Lung (tissue), 12 donors: Measurements from ENCODE around the gene MSH2. TPM values are rescaled to one million over a fixed set of nuclear protein-coding genes. Genes with fewer than 3 reads are reported as not detected.
"Not testable (repeated sequence)": the region's sequence is repeated elsewhere in the genome, so short reads cannot be mapped to it uniquely, and the experiment has no call there.

Experiments
- ATAC-seq: fragments of 200-7000 bp; cut with Tn5 transposase; one replicate; pipeline ENCODE4 v1.9.1; 2020; ENCODE audit warnings: moderate number of reproducible peaks; ENCODE audit not compliant: insufficient read depth, low FRiP score
- DNase-seq, 3 donors: peaks; one replicate each; pipeline ENCODE4 v3.0.0-alpha.2; 2013 to 2017
- H3K27ac ChIP-seq, 2 donors: one replicate each; pipeline ENCODE4 v1.5.1; 2013; ENCODE audit warnings: mild to moderate bottlenecking in 2 of 2, moderate library complexity in 2 of 2, control low read depth in 1 of 2, inconsistent platforms in 1 of 2, low read depth in 1 of 2, low read length in 1 of 2
- H3K27me3 ChIP-seq, 3 donors: one replicate each; pipeline ENCODE4 v1.5.1; 2013; ENCODE audit warnings: low read length in 2 of 3; ENCODE audit not compliant: control insufficient read depth in 3 of 3, insufficient read depth in 3 of 3
- H3K36me3 ChIP-seq, 4 donors: one replicate each; pipeline ENCODE4 v1.5.1; 2013; ENCODE audit warnings: low read length in 4 of 4, mild to moderate bottlenecking in 1 of 4, moderate library complexity in 1 of 4; ENCODE audit not compliant: control insufficient read depth in 4 of 4, insufficient read depth in 4 of 4
- H3K4me1 ChIP-seq, 5 donors: one replicate each; pipeline ENCODE4 v1.5.1; 2013; ENCODE audit warnings: low read length in 5 of 5, mild to moderate bottlenecking in 2 of 5, moderate library complexity in 1 of 5; ENCODE audit not compliant: control insufficient read depth in 5 of 5, insufficient read depth in 5 of 5
- H3K4me3 ChIP-seq: one replicate; pipeline ENCODE4 v1.5.1; 2013; ENCODE audit warnings: mild to moderate bottlenecking, control low read depth, moderate library complexity
- H3K9ac ChIP-seq, 2 donors: one replicate each; pipeline ENCODE4 v1.5.1; 2013; ENCODE audit warnings: low read length in 2 of 2, control low read depth in 1 of 2; ENCODE audit not compliant: insufficient read depth in 1 of 2
- H3K9me3 ChIP-seq, 4 donors: one replicate each; pipeline ENCODE4 v1.5.1; 2013; ENCODE audit warnings: low read length in 3 of 4, mild to moderate bottlenecking in 1 of 4, moderate library complexity in 1 of 4; ENCODE audit not compliant: control insufficient read depth in 4 of 4, insufficient read depth in 3 of 4
- WGBS, 2 donors: extraction: QIAGEN DNeasy Blood & Tissue Kit; methylation state at CpG; one replicate each; pipeline ENCODE4 v1.1.7; 2013; 5-methylcytosine and 5-hydroxymethylcytosine counted together
- polyA plus RNA-seq, 2 donors: library from polyadenylated mRNA; stranded (reverse); fragments of 200-250 nt; gene quantifications; one replicate each; pipeline ENCODE4 v1.2.1, GENCODE V29; 2013
- total RNA-seq, 2 donors: library from RNA; depleted of rRNA in 1 of 2; stranded (reverse); fragments of >200 nt in 1 of 2; gene quantifications; one replicate each; pipeline ENCODE4 v1.2.1, GENCODE V29; 2014 to 2021
- TF ChIP-seq, protein P1 (sequence below): IDR thresholded peaks from 2 replicates; pipeline ENCODE4 v1.5.1; 2012; ENCODE audit warnings: mild to moderate bottlenecking; ENCODE audit errors: control extremely low read depth, extremely low read depth
- donor health status: control.
- donor health status: control.
- donor health status: Bipolar disorder and iron deficiency.
- donor health status: healthy.
- donor health status: DM: yes; HTN: yes; CAD: no.

The MSH2 gene
- total and polyA plus RNA-seq, 4 donors = 6.4 to 44.9 (median 10.5) TPM

DNA sequence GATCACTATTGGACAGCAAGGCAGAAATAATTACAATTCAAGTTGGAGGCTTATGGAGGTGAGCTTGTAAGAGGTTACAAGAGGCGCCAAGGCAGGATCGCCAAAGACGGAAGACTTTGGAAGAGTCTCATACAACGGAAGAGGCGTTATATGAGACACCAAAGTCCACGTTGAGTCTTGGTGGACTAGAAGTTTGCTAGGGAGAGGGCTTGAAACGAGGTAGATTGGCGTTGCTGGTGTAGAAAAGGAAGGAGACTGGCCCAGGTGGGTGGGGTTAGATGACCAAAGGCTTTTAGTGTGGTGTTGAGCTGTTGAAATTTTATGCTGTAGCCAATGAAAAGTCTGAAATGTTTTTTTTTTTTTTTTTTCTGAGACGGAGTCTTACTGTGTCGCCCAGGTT, 1.4 kb downstream of the MSH2 start:
- TF ChIP-seq, protein P1, sequence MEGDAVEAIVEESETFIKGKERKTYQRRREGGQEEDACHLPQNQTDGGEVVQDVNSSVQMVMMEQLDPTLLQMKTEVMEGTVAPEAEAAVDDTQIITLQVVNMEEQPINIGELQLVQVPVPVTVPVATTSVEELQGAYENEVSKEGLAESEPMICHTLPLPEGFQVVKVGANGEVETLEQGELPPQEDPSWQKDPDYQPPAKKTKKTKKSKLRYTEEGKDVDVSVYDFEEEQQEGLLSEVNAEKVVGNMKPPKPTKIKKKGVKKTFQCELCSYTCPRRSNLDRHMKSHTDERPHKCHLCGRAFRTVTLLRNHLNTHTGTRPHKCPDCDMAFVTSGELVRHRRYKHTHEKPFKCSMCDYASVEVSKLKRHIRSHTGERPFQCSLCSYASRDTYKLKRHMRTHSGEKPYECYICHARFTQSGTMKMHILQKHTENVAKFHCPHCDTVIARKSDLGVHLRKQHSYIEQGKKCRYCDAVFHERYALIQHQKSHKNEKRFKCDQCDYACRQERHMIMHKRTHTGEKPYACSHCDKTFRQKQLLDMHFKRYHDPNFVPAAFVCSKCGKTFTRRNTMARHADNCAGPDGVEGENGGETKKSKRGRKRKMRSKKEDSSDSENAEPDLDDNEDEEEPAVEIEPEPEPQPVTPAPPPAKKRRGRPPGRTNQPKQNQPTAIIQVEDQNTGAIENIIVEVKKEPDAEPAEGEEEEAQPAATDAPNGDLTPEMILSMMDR = no peak
- H3K9ac ChIP-seq = peak overlapping the region in 1 of 2 donors; percentile 89
- peaks cover 0 to 16% (median 5%) of the 10 kb centered on the region in 5 donors for H3K4me1 ChIP-seq
- H3K4me3 ChIP-seq = no peak overlapping the region
- WGBS, 2 donors = 67 to 76% methylated on average over 10 of the region's 10 CpGs
- no peaks in the 10 kb centered on the region for H3K27me3 ChIP-seq
- no peak overlapping the region for H3K27ac ChIP-seq
- H3K36me3 ChIP-seq = peaks cover 0 to 5% (median 0%) of the 10 kb centered on the region in 4 donors
- no peaks in the 10 kb centered on the region for H3K9me3 ChIP-seq
- ATAC-seq = no peak
- DNase-seq = peak in 1 of 3 donors; percentile 4

DNA sequence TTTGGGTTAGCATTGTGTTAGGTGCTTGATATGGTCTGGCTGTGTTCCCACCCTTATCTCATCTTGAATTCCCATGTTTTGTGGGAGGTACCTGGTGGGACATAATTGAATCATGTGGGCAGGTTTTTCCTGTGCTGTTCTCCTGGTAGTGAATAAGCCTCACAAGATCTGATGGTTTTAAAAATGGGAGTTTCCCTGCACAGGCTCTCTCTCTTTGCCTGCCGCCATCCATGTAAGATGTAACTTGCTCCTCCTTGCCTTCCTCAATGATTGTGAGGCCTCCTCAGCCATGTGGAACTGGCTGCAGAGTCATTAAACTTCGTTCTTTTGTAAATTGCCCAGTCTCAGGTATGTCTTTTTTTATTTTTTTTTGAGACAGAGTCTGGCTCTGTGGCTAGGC, 2.8 kb downstream of the MSH2 start:
- no peak overlapping the region for H3K9ac ChIP-seq
- H3K9me3 ChIP-seq = no peaks in the 10 kb centered on the region
- H3K27ac ChIP-seq = no peak overlapping the region
- peaks cover 0 to 5% (median 3%) of the 10 kb centered on the region in 4 donors for H3K36me3 ChIP-seq
- no peak for DNase-seq
- 96 to 98% methylated on average over 2 of the region's 2 CpGs for WGBS, 2 donors
- no peak for ATAC-seq
- no peak overlapping the region for H3K4me3 ChIP-seq
- TF ChIP-seq, protein P1 = no peak
- H3K4me1 ChIP-seq = peaks cover 0 to 16% (median 5%) of the 10 kb centered on the region in 5 donors
- no peaks in the 10 kb centered on the region for H3K27me3 ChIP-seq

DNA sequence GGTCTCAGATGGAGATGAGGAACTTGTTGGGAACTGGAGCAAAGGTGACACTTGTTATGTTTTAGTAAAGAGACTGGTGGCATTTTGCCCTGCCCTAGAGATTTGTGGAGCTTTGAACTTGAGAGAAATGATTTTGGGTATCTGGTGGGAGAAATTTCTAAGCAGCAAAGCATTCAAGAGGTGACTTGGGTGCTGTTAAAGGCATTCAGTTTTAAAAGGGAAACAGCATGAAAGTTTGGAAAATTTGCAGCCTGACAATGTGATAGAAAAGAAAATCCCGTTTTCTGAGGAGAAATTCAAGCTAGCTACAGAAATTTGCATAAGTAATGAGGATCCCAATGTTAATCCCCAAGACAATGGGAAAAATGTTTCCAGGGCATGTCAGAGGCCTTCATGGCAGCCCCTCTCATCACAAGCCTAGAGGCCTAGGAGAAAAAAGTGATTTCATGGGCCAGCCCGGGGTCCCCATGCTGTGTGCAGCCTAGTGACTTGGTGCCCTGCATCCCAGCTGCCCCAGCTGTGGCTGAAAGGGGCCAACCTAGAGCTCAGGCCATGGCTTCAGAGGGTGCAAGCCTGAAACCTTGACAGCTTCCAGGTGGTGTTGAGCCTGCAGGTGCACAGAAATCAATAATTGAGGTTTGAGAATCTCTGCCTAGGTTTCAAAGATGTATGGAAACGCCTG, 3.8 kb downstream of the MSH2 start:
- not testable (repeated sequence) for H3K9ac ChIP-seq, DNase-seq, H3K36me3 ChIP-seq, H3K4me3 ChIP-seq, H3K27me3 ChIP-seq, ATAC-seq, H3K27ac ChIP-seq, H3K9me3 ChIP-seq
- peaks cover 0 to 16% (median 5%) of the 10 kb centered on the region in 5 donors for H3K4me1 ChIP-seq
- 96 to 98% methylated on average over 3 of the region's 3 CpGs for WGBS, 2 donors

DNA sequence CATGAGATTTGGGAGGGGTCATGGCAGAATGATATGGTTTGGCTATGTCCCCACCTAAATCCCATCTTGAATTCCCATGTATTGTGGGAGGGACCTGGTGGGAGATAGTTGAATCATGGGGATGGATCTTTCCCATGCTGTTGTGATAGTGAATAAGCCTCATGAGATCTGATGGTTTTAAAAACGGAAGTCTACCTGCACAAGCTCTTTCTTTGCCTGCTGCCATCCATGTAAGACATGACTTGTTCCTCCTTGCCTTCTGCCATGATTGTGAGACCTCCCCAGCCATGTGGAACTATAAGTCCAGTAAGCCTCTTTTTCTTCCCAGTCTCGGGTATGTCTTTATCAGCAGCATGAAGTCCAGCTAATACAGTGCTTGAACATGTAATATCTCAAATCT, 5.0 kb downstream of the MSH2 start:
- H3K36me3 ChIP-seq, H3K27ac ChIP-seq, H3K27me3 ChIP-seq, DNase-seq, H3K9me3 ChIP-seq, H3K4me3 ChIP-seq, ATAC-seq, H3K9ac ChIP-seq: not testable (repeated sequence)
- WGBS, 2 donors = 91 to 95% methylated on average over 2 of the region's 2 CpGs
- H3K4me1 ChIP-seq = peaks cover 0 to 11% (median 5%) of the 10 kb centered on the region in 5 donors
